G401.6 (cell line): Measurements from ENCODE around the gene MGST1.

Experiments used
- FAIRE-seq: peaks from 2 replicates; lab custom pipeline; 2012; peaks lifted over from hg19 to GRCh38; lab: Jason Lieb, UNC

MGST1 gene

DNA sequence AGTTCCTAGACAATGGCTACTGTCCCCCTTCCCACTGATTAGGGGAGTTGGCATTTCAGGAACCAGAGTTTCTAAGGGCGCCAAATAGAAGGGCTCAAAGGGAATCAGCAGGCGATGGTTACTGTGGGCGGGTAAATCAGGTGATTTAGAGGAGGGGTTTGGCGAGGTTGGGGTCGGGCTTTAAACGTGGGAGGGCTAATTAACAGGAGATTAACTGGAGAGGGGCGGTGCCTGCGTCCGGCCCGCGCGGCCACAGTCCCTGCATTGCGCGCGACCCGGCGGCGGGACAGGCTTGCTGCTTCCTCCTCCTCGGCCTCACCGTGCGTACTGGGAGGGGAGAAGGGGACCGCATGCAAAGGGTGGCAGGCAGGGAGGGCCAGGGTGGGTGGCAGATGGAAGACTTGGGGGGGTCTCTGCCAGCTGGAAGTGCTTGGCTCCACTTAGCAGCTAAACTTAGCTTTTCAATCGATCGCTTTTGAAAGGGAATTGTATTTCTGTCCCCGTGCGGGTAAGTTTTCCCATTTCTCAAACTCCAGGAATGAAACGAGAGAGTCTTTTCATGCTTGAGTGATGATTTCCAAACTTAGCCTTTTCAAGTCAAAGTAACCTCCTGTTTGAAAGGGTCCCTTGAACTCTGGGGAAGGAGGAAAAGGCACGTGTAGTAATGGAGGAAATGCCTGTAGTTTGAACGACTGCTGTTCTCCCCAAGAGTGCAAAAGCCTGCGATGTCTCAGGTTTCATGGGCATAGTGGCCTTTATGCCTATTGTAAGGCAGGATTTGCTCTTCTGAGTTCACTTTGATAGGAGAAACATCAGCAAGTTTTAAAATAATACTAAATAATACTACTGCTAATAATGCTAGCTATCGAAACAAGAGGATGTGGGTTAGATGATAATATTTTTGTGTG is at the start of gene MGST1:
TSS of gene MGST1 (plus strand) at position 255 of the 908 bp plus-strand sequence. CDS start 6,608 bp downstream, outside the sequence.
- FAIRE-seq: no peak

- no peak for FAIRE-seq
Observed at GRCh38 chr12:16299403-16299802, 48.0 kb upstream of the MGST1 start.

DNA sequence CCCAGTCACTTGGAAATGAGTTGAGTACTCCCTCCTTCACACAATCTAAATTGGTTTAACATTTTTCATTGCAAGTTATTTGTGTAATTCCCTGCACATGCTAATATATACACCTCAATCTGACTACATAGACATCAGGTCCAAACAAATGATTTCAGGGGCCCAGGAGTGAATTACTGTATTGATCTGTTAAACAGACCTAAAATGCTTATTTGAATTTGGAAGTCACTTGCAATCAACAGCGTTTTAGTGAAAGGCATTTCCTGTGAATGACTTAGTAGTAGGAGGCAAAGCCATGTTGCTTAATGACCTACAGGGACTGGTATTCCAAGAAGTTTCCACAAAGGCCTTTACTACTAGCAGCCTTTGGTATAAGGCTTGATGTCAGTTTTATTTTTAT is 47.3 kb upstream of the MGST1 start:
- FAIRE-seq: no peak

DNA sequence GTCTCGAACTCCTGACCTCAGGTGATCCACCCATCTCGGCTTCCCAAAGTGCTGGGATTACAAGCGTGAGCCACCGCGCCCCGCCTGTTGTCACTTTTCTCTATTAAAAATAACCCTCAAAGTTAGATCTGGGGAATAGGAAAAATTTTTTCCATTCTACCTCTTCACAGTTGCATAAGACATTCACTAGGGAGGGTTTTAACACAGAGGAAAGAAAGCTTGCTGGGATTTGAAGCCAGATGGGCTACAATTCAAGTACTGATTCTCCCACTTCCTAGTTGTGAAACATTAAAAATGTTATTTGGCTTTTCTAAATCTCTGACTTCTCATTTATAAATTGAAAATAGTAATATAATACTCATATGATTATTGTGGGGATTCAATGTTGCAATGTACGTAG is 46.7 kb upstream of the MGST1 start:
- FAIRE-seq: no peak

- FAIRE-seq: no peak
Observed at GRCh38 chr12:16303939-16304338, 43.5 kb upstream of the MGST1 start.

- FAIRE-seq: no peak
Observed at GRCh38 chr12:16307856-16308475, 39.5 kb upstream of the MGST1 start.

DNA sequence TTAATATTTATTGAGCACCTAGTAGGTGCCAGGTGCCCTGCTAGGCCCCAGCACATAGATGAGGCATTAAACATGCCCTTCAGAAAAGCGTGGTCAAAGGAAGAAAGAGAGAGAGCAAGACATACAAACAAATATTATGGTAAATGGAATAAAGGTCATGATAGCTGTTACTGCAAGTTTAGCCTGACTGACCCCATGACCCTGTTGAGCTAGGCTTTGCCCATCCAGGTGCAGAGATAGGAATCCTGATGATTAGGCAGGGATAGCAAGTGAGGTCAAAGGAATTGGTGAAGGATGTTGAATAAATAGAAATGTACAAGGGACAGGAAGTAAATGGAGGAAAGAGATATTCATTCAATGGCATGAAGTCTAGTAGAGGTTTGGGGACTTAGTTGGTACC is 36.5 kb upstream of the MGST1 start:
- no peak for FAIRE-seq

DNA sequence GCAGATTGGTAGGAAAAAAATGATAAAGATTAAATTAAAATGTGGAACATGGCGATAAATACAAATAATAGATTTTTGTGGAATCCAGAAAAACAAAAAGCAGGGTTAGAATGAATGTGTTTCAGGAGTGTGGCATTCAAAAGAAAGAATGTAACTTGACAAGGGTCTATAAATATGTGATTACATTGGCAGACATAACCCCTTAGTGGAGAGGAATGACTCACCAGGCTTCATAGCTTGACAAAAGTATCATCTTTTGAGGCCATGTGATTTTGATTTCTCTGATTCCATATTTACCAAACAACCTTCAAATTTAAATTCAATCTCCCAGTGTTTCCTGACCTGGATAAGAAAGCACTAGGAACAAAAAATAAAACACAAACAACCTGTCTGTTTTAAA is 24.4 kb upstream of the MGST1 start:
- FAIRE-seq: no peak

DNA sequence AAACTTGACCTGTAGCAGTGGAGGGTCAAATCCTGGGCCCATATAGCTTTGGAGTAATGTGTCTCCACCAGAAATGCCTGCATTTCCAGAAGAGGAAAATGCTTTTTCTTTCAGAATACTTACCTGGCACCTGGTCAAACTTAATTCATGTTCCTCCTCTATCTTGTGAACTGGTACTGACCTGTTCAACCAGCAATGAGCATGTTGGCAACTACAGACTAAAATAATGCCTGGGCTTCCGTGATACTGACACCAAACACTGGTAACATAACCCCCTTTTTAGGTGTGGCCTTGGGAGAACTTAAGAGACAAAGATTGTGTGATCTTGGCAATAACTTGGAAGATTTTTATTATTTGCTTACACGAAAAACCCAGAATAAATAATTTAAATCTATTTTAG is 23.8 kb upstream of the MGST1 start:
- FAIRE-seq: no peak

- no peak for FAIRE-seq
Observed at GRCh38 chr12:16324272-16324671, 23.2 kb upstream of the MGST1 start.

DNA sequence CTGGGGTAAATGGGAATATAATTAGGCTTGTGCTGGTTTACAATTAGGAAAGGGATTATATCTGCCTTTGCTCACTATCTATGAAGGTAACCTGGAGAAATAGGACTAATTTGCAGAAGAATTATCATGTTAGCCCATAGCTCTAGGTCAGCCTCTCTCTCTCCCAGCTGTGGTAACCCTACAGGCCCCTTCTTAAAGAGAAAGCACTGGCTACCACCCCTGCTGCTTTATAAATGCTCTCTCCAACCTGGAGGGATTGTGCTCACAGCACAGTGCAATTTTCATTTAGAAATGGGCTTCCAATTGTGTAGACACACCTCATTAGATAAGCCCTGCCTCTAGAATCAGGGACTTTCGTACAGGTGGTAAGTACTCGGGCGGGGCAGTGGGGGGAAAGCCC is 22.7 kb upstream of the MGST1 start:
- no peak for FAIRE-seq

DNA sequence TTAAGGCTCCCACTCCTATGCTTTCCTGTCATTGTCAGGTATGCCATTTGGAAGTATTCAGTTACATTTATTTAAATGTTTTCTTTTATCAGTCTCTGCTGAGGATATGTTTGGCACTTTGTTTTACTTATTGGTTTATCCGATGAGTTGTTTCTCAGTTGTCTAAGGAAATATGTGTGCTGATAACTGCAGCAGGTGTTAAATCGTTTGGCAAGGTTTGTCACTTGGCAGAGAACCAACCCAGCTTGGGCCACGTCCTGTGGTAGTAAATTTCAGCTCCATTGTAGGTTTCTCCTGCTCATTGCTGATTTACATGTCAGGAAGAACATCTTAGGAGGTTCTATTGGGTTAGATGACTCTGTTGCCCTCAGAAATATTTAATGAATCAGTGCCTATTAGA is 22.0 kb upstream of the MGST1 start:
- no peak for FAIRE-seq

DNA sequence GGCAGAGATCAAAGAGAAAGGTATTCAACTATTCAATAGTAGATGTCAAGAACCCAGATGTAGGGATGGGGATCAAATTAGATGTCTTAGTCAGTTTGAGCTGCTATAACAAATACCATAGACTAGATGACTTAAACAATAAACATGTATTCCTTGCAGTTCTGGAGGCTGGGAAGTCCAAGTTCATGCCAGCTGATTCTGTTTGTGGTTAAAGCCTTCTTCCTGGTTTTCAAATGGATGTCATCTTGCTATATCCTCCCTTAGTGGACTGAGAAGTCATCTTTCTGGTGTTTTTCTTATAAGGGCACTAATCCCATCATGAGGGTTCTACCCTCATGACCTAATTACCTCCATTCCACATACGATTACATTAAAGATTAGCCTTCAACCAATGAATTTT is 19.5 kb upstream of the MGST1 start:
- FAIRE-seq: no peak

DNA sequence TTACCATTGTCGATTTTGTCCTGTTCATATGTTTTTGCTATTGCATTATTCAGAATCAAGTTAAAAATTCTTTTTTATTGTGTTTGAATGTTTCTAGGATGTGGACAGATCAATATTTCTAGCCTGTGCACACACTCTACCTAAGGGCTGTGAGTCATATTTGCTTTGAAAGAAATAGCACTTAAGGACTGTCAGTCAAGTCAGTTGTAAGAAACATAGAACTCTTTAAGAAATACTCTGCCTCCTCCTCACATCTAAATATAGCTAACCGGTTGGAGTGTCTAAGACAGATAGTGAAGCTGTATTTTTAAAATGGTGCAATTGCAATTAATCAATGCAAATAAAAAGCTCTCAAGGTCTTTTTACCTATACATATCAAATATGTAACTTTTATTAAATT is 17.9 kb upstream of the MGST1 start:
- no peak for FAIRE-seq

- no peak for FAIRE-seq
Observed at GRCh38 chr12:16330560-16330959, 16.9 kb upstream of the MGST1 start.

- no peak for FAIRE-seq
Observed at GRCh38 chr12:16331998-16332397, 15.4 kb upstream of the MGST1 start.

DNA sequence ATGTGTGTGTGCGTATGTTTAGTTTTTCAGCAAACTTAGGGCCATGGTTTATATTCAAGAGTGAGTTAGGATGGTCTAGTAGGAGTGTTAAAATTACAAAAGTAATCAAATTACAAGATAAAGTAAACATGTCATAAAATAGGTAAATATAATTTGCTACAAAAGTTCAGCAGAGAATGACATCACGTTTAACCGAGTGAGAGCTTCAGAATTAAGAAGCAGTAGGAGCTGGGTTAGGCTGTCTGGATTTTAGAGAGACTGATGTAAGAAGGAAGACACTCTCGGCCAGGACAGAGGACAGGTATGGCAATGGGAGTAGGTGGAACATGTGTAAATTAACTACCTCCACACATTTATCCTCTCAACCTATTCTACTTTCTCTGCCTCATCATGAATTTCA is 11.6 kb upstream of the MGST1 start:
- no peak for FAIRE-seq

DNA sequence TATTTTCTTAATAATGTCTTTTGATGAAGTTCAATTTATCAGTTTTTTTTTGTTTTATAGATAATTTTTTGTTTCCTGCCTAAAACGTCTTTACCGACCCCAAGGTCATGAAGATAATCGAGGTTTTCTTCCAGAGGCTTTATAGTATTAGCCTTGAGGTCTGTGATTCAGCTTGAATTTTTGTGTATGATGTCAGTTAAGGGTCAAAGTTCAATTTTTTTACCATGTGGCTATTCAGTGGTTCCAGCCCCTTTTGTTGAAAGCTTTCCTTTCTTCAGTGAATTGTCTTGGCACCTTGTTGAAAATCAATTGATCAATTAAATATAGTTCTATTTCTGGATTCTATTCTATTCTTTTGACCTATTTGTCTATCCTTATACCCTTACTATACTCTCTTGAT is 3.2 kb upstream of the MGST1 start:
- no peak for FAIRE-seq

DNA sequence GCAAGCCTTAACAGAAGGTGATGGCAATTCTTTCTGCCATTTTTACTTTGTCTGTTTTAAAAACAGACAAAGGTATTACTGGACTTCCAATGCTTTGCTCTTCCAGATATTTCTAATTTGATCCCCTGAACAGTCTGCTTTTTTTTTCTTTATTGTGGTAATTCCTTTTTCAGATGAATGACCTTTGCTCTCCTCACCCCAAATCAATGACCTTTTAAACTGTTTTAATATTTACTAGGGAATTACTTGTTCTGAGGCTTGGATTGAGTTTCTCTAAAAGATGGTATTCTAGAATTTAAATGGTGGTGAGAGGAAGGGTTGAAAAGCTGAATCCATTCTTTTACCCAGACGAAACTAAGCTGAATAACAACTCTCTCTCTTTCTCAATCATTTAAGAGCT is 2.3 kb upstream of the MGST1 start:
- no peak for FAIRE-seq

DNA sequence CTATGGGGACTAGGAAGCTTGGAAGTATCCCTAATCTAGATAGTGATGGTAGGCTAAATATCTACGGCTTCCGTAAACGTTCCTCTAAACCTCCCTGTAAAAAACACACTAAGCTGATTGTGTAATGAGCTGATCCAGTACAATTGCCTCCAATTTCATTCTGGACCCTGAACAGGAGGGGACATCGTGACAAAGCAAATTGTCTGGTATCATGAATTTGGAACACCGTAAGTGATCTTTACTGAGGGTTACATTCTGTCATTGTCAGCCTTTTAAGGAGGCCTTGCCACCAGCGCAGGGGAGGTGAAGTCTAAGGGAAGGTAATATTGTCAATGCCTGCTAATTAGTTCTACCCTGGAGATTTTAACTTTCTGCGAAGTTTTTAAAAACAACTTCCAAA is 487 bp upstream of the MGST1 start:
- no peak for FAIRE-seq

DNA sequence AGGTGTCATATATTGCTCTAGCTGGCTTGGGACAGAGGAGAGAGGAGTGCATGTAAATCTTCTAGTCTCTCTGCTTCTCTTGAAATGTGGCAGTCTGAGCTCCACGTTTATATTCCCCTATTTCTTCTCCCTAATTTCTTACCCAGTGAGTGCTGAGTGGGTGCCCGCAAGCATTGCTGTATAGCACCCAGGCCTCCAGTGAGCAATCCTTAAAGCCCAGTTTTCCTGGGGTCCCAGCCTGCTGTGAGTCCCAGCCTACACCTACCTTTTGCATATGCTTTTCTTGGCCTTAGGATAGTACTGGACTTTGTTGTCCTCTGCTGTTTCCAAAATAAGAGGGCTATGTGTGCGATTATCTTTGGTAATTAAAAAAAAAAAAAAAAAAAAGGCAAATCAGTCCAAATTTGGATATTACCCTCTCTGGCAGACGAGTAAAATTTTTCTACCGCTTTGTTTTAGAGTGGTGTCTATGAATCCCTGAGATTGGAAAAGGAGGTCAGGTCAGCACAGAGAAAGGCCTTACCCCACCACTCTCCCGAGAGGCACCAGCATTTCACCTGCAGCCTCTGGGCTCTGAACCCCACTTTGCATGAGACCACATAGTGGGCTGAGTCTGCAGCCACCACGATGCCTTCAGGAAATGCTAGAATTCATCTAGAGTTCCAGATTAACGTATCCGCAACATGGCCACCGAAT is 1.1 kb downstream of the MGST1 start:
- no peak for FAIRE-seq

GRCh38 chr12:16349131-16349460 is 1.7 kb downstream of the MGST1 start:
- no peak for FAIRE-seq

DNA sequence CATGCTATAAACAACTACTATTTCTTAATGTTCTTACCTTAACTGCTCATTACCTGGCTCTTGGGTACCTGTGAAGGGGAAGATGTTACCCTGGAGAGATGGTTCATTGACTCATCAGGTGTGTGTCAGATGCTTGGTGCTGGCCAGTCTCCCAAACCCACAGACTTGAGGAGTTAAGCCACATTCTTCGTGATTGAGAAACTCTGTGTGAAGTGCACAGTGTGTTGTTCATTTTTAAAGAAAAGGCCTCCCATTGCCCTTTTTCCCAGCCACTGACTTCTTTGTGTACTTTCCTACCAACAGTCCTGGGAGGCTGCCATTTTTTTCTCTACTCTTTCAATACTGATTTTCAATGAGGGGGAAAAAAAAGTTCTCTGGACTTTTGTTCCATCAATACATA is 3.2 kb downstream of the MGST1 start:
- no peak for FAIRE-seq

DNA sequence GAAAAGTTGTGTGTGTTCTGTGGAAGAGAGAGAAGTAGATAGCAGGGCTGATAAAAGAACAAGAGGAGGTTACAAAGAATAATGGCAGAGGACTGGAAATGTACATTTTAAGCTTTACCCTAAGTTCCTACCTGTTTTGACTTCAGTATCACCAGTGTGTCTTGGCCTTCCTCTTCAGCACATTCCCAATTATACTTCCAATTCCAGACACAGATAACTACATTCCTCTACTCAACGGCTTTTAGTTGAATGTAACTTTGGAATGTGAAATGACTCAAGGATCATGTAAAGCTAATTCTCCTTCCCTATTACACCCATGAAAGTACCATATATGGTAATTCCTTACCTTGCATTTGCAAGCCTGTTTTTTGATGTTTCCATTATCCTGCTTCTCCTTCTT is 5.0 kb downstream of the MGST1 start:
- FAIRE-seq: no peak
